ENCODE measurements around the gene SEMA3D.

- TF ChIP-seq CTCF (IDR thresholded peaks at IDR 0.05 in 8 of 11, conservative IDR thresholded peaks at IDR 0.05 in 3 of 11): no peak
- TF ChIP-seq POLR2AphosphoS5 (IDR thresholded peaks at IDR 0.05): no peak
- TF ChIP-seq POLR2A (IDR thresholded peaks at IDR 0.05): no peak
Measured at GRCh38 chr7:85019176-85019575, 167.7 kb downstream of the SEMA3D start.

Measured in spleen (tissue), 7 donors.